AML-193 (cell line): ENCODE data around the gene NUBPL.
"Not testable (repeated sequence)": the region's sequence is repeated elsewhere in the genome, so short reads cannot be mapped to it uniquely, and the experiment has no call there.

Experiments used
- DNase-seq, 2 experiments: peaks; one replicate each; lab custom pipeline; 2025; lab: John Stamatoyannopoulos, UW

The NUBPL gene

DNA sequence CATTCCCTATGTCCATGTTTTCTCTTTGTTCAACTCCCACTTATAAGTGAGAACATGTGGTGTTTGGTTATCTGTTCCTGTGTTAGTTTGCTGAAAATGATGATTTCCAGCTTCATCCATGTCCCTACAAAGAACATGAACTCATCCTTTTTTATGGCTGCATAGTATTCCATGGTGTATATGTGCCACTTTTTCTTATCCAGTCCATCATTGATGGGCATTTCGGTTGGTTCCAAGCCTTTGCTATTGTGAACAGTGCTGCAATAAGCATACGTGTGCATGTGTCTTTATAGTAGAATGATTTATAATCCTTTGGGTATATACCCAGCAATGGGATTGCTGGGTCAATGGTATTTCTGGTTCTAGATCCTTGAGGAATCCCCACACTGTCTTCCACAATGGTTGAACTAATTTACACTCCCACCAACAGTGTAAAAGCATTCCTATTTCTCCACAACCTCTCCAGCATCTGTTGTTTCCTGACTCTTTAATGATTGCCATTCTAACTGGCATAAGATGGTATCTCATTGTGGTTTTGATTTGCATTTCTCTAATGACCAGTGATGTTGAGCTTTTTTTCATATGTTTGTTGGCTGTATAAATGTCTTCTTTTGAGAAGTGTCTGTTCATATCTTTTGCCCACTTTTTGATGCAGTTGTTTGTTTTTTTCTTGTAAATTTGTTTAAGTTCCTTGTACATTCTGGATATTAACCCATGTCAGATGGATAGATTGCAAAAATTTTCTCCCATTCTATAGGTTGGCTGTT lies 252.7 kb downstream of the NUBPL start:
- DNase-seq: not testable (repeated sequence)

DNA sequence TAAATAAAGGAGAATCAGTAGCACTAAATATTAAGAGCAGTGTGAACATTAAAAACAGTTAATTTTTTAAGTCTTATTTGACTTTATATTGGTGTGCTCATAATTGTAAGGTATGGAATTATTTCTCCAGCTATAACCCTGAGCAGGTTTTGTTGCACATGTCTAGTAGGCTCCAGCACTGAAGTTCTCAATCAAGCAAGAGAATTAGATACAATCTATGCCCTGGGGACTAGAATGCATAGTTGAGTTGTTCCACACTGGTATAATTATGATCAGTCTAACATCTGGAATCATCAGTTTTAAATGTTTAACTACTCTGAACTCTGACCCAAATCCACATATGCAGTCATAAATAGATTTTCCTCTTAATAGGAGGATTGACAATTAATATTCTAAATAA lies 258.1 kb downstream of the NUBPL start:
- DNase-seq: no peak

DNA sequence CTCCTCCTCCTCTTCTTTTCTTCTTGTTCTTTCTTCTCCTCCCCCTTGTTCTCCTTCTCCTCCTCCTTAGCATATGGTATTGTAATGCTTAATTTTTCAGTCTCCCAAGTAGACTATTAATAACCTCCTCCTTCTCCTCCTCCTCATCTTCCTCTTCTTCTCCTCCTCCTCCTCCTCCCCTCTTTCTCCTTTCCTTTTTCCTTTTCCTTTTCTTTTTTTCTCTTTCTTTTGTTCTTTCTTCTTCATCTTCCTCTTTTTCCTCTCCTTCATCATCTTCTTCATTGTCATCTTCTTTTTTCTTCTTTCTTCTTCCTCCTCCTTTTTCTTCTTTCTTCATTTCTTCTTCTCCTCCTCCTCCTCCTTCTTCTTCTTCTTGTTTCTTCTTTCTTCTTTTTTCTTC lies 264.3 kb downstream of the NUBPL start:
- DNase-seq: no peak

DNA sequence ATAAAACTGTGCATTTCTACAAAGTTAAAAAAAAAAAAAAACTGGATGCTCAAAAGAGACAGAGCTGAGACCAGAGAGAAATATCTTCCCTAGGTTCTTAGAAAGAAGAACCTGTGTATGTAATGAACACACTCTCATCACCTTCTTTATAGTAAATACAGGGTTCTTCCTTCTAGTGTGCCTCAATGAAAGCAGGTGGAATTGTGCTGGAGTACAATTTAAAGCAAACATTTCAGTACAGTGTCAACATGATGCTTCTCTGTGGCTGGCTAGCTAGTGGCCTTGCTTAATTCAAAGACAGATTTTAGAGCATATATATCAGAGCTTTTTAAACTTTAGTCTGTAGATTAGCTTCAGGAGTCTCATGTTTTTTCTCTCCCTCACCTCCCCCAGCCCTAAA lies 266.1 kb downstream of the NUBPL start:
- DNase-seq: no peak

DNA sequence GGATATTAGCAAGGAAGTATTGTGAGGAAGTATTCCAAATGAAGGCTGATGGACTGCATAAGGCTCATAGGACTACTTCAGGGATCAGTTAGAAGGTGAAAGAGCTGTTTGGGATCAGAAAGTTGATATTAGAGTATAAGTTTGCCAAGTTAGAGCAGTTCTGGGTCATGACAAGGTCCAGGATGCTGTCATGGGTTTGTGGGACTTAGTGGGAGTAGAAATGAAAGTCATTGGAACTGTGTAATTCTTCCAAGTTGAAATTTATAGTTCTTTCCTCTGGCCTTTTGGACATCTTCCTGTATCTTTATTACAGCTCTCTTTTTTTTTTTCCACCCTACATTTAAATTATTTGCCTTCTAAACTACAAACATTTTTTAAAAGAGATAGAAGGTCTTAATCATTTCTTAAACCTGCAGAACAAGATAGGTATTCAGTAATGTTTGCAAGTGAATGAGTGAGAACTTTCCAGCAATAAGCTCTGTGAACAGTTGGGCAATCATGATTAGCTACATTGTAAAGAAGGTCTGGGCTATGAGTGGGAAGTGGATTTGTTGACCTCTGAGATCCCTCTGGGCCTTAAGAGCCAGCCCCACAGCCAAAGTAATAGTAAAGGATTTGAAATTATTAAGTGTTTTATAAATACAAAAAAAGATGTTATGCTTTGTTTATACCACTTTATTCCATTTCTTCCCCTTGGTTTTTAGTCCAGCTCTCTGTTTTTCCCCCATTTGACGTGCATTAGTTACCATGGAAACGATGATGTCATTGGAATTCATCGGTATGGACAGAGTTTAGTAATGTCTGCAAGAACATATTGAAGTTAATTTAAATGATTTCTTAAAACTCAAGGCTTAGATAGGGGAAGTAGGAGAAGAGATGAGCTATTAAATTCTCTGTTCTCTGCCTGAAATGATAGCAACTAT lies 268.0 kb downstream of the NUBPL start:
- DNase-seq: no peak

DNA sequence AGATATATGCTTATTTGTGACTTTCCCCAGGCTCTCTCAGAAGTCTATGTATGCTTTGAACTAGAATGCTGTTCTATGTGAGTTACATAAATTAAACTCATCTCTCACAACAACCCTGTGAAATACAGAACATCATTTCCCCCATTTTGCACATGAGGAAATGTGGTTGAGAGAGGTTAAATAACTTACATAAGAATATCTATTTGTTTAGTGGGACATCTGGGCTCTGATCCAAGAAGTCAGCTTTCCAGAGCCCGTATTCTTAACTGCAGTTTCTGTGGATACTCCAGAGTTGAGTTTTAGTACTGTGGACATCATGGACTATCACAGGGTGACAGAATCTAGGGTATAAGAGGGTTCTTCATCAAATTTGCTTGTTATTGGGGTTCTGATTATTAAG lies 273.4 kb downstream of the NUBPL start:
- DNase-seq: no peak

DNA sequence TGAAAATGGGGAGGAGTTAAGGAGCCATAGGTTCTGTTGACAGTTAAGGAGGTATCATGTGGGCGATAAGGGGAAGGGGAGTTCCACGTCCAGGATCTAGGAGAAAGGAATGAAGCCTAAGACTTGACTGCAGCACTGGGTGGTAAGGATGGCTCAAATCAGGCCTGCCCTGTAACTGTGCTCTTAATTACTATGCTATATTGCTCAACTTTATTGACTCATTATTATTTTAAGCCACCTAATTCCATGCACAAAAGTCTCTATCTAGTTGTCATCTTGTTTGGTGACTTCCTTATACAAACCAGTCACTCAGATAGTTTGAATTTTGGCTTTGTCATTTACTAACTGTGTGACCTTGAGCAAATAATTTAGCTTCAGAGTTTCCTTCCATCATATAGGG lies 273.8 kb downstream of the NUBPL start:
- no peak for DNase-seq

DNA sequence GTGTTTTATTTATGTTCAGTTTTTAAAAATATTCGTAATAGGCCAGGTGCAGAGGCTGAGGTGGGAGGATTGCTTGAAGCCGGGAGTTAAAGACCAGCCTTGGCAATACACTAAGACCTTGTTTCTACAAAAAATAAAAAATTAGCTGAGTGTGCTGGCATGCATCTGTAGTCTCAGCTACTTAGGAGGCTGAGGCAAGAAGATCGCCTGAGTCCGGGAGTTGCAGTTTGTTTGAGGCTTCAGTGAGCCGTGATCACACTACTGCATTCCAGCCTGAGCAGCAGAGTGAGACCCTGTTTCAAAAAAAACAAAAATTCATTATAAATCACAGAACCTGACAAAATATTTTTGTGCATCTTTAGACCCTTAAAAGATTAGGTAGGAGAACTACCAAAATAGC lies 275.8 kb downstream of the NUBPL start:
- no peak for DNase-seq

DNA sequence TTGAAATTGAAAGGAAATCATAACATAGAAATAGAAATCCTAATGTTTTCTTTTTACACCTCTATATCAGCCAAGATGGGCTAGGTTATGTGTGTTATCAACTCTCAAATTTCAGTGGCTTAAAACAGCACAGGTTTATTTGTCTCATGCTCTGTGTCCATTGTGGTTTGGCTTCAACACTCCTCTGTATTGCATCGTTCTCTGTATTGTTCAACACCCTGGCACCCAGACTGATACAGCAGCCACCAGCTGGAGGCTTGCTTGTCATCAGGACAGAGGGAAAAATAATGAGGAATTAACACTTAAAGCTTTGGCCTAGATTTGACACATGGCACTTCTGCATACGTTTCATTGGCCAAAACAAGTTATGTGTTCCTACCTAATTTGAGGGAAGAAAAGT lies 281.7 kb downstream of the NUBPL start:
- no peak for DNase-seq

DNA sequence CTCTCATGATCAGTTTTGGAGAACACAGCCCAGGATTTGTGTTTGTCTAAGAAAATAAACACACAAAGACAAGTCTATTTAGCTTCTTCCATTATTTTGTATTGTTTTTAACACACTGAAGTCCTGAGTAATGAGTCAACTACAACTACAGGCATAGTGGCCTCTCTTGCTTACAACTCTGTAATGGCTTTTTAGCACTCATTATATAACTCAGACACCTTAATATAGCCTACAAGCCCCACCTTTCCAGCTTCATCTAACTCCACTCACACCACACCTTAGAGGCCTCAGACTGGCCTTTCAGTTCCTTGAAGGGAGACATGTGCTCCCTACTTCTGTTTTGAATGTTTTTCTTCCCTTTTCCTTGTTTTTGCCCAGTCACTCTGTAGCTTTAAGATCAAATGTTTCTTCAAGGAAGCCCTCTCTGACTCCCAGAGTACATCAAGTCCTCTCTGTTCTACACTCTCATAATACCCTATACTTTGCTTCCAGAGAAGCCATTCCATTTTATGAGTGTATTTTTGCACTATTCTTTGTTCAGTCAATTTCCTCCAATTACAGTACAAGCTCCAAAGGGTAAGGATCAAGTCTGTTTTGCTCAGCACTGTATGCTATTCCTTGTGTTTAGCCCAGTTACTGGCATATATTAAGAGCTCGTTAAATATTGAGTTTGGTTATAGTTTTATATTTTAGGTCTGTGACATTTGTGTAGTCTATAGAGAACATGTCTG lies 282.3 kb downstream of the NUBPL start:
- no peak for DNase-seq

DNA sequence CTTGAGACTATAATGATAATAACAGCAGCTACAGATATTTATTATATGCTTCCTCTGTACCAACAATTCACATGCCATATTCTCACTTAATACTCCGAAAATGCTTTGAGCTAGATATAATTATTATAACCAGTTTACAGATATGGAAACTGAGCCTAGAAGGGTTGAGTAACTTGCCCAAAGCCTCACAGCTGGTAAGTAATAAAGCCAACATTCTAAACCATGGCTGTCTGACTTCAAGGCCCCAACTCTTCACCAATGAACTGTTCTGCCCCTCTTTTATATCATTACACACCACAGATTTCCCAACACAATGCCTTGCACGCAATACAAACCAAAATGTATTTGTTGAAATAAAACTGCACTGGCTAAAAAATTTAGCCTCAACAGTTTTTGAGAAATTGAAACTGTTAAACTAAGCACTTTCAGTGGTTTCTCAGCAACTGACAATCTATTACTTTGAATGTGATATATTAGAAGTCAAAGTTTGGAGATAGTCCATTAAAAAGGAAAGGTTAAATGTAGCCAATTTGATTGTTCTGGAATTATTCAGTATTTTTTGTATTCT lies 293.4 kb downstream of the NUBPL start:
- no peak for DNase-seq

DNA sequence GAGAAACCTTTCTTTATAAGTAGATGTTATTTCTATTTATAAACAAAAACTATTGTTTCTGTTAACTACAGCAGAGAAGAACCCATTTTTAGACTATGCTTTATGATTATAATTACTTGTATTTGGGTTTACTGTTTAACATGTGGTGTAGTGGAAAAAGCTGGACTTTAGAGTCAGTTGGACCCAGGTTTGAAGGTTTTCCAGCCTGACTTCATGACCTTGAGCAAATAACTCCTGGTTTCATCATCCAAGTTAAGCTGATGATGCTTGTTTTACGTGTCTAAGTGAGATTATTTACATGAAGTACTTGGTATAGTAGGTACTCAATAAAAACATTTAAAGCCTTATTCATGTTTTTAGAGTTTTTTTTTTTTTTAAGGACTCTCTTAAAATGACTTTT lies 294.1 kb downstream of the NUBPL start:
- DNase-seq: no peak

DNA sequence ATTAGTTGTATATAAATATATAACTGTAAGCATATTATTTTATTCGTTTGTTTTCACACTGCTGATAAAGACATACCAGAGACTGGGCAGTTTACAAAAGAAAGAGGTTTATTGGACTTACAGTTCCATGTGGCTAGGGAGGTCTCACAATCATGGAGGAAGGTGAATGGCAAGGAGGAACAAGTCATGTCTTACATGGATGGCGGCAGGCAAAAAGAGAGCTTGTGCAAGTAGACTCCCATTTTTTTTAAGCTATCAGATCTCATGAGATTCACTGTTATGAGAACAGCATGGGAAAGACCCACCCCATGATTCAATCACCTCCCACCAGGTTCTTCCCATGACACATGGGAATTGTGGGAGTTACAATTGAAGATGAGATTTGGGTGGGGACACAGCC lies 294.8 kb downstream of the NUBPL start:
- DNase-seq: not testable (repeated sequence)

DNA sequence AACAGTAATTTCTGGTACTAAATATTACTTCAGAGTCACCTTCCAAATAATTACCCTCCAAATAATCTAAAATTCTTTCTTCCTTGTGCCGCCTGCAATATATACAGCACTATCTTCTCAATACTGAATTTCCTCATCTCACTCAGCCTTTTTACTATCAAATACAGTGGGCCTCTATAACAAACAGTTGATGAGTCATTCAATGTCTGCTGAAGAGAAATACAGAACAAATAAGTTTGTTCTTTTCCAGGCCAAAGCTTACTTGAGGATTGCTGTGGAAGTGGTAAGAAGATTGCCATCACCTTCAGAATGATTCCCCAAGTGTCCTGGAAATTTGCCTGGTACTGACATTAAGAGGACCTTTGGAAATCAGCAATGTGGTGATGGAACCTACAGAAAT lies 297.7 kb downstream of the NUBPL start:
- no peak for DNase-seq

DNA sequence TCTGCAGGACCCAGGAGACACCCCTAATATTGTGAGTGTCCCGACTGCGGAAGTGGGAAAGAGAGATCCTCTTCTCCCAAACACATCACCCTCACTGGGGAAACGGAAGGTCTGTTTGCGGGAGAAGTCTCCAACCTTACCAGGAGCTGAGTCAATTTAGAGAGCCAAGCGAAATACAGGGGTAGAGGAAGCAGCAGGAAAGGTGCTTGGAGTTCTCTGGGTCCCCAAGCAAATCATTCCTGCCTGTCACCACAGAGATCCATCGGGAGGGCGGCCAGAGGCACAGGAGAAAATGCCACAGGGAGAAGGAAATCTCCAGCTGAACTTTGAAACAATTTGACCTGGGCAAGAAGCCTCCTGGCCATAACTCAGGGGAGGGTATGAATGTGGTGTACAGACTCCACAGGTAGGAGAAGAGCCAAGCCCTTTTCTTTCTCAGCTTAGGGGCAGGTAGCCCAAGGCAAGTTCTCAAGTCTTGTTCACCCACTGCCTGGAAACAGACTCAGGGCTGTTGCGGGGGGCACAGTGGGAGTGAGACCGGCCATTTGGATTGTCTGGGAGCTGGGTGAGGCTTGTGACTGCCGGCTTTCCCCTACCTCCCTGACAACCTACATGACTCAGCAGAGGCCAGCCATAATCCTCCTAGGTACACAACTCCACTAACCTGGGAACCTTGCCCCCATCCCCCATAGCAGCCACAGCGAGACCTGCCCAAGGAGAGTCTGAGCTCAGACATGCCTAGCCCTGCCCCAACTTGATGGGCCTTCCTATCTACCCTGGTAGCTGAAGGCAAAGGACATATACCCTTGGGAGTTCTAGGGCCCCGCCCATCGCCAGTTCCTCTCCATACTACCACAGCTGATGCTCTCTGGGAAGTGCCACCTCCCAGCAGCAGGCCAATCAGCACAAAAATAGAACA lies 304.0 kb downstream of the NUBPL start:
- DNase-seq: no peak

DNA sequence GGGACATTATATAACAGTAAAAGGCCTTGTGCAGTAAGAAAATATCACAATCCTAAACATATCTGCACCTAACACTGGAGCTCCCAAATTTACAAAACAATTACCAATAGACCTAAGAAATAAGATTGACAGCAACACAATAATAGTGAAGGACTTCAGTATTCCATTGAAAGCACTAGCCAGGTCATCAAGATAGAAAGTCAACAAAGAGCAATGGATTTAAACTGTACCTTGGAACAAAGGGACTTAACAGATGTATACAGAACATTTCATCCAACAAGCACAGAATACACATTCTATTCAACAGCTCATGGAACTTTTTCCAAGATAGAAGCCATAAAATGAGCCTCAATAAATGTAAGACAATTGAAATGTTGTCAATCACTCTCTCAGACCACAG lies 306.4 kb downstream of the NUBPL start:
- DNase-seq: no peak

DNA sequence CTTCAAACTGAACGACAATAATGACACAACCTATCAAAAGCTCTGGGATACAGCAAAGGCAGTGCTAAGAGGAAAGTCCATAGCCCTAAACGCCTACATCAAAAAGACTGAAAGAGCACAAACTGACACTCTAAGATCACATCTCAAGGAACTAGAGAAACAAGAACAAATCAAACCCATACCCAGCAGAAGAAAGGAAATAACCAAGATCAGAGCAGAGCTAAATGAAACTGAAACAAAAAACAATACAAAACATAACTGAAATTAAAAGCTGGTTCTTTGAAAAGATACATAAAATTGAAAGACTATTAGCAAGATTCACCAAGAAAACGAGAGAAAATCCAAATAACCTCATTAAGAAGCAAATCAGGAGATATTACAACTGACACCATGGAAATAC lies 306.9 kb downstream of the NUBPL start:
- DNase-seq: not testable (repeated sequence)

DNA sequence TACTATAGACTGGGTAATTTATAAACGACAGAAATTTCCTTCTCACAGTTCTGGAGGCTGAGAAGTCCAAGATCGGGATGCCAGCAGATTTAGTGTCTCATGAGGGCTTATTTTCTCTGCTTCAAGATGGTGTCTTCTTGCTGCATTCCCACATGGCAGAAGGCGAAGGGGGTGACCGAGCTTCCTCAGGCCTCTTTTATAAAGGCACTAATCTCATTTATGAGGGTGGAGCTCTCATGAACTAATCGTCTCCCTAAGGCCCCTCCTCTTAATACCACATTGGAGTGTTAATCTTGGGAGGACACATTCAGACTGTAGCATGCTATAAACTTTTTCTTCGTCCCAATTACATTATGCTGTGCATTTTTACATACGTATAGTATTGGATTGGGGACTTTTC lies 315.5 kb downstream of the NUBPL start:
- no peak for DNase-seq

DNA sequence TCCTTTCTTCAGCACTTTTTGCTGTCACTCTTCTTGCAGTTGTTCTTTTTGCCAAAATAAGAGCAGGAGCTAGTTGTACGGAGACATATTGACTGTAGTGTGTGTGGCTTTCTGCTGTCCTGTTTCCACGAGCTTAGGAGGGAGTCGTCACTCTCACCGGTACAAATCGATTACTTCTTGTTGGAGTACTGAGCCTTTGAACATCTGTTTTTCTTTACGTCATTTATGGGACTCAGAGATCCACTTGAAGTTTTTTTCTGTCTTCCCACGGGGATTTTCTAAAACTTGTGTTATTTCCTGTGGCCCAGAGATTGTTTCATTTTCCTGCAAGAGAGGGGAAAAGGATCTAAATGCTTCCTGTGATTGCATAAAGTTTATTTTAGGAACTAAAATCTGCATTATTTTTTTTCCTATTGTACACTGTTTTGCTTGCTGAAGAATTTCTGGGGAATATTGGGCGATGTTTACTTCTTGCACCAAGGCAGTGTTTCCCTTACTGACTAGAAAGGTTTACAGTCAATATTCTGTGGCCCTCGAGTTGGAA lies 316.1 kb downstream of the NUBPL start:
- DNase-seq: no peak

DNA sequence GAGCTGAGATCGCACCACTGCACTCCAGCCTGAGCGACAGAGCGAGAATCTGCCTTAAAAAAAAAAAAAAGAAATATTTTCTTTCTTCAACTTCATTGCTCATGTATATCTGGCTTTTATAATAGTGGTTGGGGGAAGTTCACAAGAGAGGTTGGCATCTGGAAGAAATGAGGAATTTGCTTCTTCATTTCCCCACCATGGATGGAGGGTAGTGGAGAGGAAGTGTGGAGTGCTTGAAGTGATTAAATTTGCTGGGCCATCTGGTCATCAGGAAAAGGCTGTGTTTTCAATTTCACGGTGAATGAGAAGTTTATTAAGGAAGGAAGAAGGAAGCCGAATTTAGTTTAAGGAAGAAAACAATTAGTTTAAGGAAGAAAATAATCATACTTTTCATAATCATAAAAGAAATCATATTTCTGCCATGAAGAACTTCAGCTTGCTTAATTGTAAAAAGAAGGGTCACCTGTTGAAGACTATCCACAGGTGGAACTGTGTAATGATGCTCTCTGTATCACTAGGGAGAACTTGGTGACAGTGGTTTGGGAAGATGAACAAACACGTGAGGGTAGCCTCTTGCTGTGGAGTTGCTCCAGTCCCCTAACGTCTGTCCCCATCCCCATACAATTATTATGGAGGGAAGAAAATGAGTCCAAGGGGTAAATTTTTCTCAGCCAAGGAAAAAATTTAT lies 318.6 kb downstream of the NUBPL start:
- DNase-seq: no peak
